Neural crest cell (in vitro differentiated cells): ENCODE measurements around the gene PSMD2. TPM values are rescaled to one million over a fixed set of nuclear protein-coding genes. Genes with fewer than 3 reads are reported as not detected.

Experiments
- DNase-seq: peaks from one replicate; pipeline ENCODE4 v3.0.0; 2021; ENCODE audit warnings: low read depth, mixed read lengths, low spot score
- H3K27ac Mint-ChIP-seq: one replicate; pipeline ENCODE4 v1.8.0; 2021; ENCODE audit warnings: mild to moderate bottlenecking, mixed read lengths; ENCODE audit not compliant: unreplicated experiment
- H3K27me3 Mint-ChIP-seq: 2 replicates; pipeline ENCODE4 v1.8.0; 2021; ENCODE audit warnings: low read depth, mild to moderate bottlenecking, mixed read lengths
- H3K36me3 Mint-ChIP-seq: 2 replicates; pipeline ENCODE4 v1.8.0; 2021; ENCODE audit warnings: low read depth, mild to moderate bottlenecking, mixed read lengths
- H3K4me1 Mint-ChIP-seq: 2 replicates; pipeline ENCODE4 v1.8.0; 2021; ENCODE audit warnings: mixed read lengths
- H3K4me3 Mint-ChIP-seq: one replicate; pipeline ENCODE4 v1.8.0; 2021; ENCODE audit warnings: mild to moderate bottlenecking, mixed read lengths
- H3K9me3 Mint-ChIP-seq: 2 replicates; pipeline ENCODE4 v1.8.0; 2021; ENCODE audit warnings: mixed read lengths
- CTCF ChIP-seq: fragments of 200-600 bp; sonication (generic); conservative IDR thresholded peaks from 2 replicates; pipeline ENCODE4 v1.5.0; 2021; ENCODE audit warnings: antibody characterized with exemption, mild to moderate bottlenecking
- total RNA-seq: library from RNA; stranded (reverse); gene quantifications from 2 replicates; pipeline ENCODE4 v1.2.1, GENCODE V29; 2021

Gene PSMD2
- total RNA-seq, 1 donor from 2014 or later = 378 TPM

GRCh38 chr3:184307915-184308314, 8.9 kb downstream of the PSMD2 start:
- Mint-ChIP-seq H3K27ac (no peak overlapping the region), H3K4me1 (no peaks in the 10 kb centered on the region), H3K27me3 (no peaks in the 10 kb centered on the region), H3K4me3 (no peak overlapping the region), H3K36me3 (peaks cover 28% of the 10 kb centered on the region), H3K9me3 (no peaks in the 10 kb centered on the region)
- TF ChIP-seq CTCF = no peak
- DNase-seq = no peak

GRCh38 chr3:184308744-184309143, 9.7 kb downstream of the PSMD2 start:
- no peak for TF ChIP-seq CTCF
- no peak for DNase-seq
- peaks cover 23% of the 10 kb centered on the region for H3K36me3 Mint-ChIP-seq
- no peaks in the 10 kb centered on the region for H3K4me1 Mint-ChIP-seq
- no peaks in the 10 kb centered on the region for H3K27me3 Mint-ChIP-seq
- H3K4me3 Mint-ChIP-seq = peak overlapping the region; percentile 32
- H3K9me3 Mint-ChIP-seq = no peaks in the 10 kb centered on the region
- no peak overlapping the region for H3K27ac Mint-ChIP-seq

- no peak for TF ChIP-seq CTCF
- peaks cover 12% of the 10 kb centered on the region for H3K4me1 Mint-ChIP-seq
- no peak for DNase-seq
- peaks cover 17% of the 10 kb centered on the region for H3K36me3 Mint-ChIP-seq
- no peaks in the 10 kb centered on the region for H3K9me3 Mint-ChIP-seq
- peak overlapping the region; percentile 45 for H3K4me3 Mint-ChIP-seq
- H3K27ac Mint-ChIP-seq = no peak overlapping the region
- no peaks in the 10 kb centered on the region for H3K27me3 Mint-ChIP-seq
These were observed 12.6 kb downstream of the PSMD2 start for GRCh38 chr3:184311633-184312032.

- Mint-ChIP-seq H3K36me3 (peaks cover 17% of the 10 kb centered on the region), H3K27me3 (no peaks in the 10 kb centered on the region), H3K4me1 (peaks cover 32% of the 10 kb centered on the region), H3K9me3 (no peaks in the 10 kb centered on the region), H3K27ac (peak within 1 kb of the TSS; percentile 67), H3K4me3 (peak within 1 kb of the TSS; percentile 92)
- TF ChIP-seq CTCF = no peak
- DNase-seq = peak; percentile 86
These were observed 15.3 kb downstream of the PSMD2 start, which contains the start of gene EIF4G1 for GRCh38 chr3:184314363-184314699. EIF4G1 (plus strand) TSS chr3:184314606; CDS start chr3:184315797, 1,191 bp downstream.

- Mint-ChIP-seq H3K4me3 (peak overlapping the region; percentile 92), H3K27ac (peak overlapping the region; percentile 67), H3K36me3 (peaks cover 16% of the 10 kb centered on the region), H3K9me3 (no peaks in the 10 kb centered on the region), H3K27me3 (no peaks in the 10 kb centered on the region), H3K4me1 (peaks cover 32% of the 10 kb centered on the region)
- TF ChIP-seq CTCF = no peak
- DNase-seq = peak; percentile 42
These were observed 15.9 kb downstream of the PSMD2 start for GRCh38 chr3:184314700-184315542.
